ENCODE results near the gene STC2.
A peak's percentile ranks its signal among the peaks of the same experiment; 100 is the strongest.

Gene STC2

DNA sequence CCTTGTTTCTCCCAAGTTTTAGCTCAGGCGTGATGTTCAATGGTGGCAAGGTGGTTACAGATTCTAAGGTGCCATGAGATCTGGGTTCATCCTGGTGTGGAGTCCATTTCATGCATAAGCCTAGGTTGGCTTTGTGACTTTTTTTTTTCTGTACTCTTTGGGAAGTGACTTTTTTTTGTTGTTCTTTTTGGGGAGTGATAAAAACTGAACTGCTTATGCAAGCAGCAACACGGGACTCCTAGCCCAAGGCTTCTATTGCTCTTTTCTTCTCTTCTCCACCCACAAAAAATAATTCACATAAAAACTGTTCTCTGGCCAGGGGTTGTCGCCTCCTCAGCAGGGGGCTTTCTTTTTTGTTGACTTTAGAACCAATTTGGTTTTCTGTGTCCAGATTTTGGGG lies 15.4 kb downstream of the STC2 start:
- DNase-seq (ENCODE audit: low spot score): no peak

DNA sequence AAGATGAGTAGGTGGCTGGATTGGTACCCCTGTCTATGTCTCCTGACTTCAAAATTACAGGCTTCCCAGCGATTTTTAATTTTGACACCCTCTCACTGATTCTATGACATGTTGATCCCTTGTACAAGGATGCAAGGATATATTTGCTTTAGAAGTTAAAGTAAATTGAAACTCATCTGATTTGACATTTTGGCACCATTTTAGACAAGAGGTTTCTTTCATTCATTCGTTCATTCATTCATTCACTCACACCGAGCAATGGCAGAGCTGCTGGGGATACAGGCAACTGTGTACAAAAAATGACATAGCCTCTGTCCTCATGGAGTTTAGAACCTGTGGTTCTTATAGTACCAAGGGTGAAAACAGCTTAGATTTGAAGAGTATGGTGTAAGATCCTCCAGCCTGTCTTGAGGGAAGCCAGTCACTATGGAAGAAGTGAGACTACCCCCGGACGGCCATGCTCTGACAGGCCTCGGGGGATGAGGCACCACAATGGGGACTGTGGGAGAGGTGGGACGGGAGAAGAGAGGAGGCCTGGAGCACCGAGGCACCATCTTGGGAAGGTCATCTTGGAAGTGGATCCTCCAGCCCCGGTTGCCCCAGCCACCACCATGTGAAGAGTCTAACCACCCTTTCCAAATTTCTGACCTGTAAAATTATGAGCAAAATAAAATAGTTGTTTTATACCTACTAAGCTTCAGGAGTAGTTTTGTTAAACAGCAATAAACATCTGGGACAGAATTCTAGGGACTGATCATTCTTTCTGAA lies 16.2 kb downstream of the STC2 start:
- no peak for DNase-seq (ENCODE audit: low spot score)

DNA sequence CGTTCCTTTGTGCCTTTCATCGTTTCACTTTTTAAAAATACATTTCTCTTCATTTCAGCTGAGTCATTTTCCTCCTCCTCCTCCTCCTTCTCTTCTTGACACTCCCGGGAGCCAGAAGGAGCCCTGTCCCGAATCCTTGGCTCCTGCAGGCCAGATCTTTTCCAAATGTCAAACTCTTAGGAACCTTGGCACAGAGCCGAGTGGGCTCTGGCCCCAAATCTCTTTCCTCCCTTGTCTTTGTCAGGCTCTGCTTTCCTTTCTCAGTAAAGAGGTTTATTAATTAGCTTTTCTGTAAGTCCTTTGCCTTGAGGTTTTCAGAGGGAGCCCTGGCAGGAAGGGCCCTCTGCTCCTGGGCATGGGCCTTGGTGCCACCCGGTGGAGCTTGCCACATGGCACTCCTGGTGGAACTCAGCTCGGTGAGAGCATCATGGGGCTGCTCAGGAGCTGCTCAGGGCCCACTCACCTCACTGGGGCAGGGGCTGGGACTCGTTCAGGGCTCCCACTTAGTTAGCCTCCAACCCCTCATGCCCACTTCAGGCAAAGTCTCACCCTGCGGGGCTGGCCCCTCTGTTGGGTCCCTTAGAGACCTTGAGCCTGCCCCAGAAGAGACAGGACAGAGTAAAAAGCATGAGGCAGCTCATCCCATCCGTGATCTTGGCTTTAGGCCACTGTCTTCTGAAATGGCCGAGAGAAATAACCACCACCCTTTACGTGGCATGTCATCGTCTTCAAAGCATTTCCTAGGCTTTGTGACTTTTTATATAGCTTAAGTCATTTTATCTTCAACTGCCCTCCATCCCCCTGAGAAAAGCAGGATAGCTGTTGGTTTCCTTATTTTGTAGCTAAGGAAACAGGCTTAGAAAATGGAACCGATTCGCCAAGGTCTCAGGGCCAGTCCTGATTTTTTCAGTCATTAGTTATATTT lies 17.1 kb downstream of the STC2 start:
- peak; percentile 67 for DNase-seq (ENCODE audit: low spot score)

DNA sequence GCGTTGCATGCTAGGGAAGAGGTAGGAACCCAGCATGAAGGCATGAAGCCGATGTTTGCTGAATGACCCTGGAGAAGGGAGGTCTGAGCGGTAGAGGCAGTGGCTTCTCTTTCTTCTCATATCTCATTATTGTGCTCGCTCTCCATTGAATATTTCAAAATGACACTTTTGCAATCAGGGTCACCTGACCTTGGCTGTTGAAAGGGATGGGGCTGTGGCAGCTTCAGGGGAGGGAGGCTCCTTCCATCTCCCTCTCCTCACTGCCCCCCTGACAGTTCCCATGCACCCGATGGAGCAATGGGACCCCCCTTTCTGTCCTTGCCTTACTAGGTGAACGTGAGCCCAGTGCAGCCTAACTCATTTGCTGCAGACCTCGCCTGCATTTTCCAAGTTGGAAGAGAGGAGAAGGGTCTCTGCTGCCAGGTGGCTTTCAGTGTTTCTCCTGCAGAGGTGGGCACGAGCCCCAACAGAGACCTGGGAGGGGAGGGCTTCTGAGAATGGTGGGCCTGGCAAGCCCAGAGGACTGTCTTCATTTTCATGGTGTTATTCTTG lies 17.9 kb downstream of the STC2 start:
- DNase-seq (ENCODE audit: low spot score): no peak

DNA sequence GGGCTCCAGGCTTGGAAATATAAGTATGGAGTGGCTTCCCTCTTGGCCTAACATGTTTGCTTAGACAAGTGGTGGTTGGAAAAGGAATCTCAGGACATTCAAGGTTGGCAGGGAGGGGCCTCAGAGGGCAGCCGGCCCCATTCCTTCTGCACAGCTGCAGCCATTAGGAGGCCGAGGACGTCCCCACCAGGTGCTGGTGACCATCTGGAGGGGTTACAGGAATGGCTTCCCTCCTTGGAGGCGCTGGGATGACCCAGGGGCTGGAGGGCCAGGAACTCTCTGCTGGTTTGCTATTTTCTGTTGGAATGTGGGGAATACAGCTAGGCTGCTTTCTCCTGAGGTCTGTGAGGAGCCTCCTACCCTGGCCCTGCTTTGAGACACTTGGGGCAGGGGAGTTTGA lies 18.5 kb downstream of the STC2 start:
- no peak for DNase-seq (ENCODE audit: low spot score)

DNA sequence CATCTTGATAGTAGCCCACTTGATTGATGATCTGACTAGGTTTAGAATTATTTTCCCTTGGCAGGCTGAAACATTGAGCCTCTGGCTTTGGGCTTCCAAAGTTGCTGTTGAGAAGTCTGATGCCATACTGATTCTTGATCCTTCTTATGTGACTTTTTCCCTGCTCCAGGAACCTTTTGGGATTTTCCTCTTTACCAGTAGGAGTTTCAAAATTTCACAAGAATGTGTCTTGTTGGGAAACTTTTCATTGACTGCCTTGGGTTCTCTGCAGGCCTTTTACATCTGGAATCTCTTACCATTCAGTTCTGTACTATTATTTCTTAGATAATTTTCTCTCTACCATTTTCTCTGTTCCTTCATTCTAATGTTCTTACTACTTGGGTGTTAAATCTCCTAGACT lies 20.0 kb downstream of the STC2 start:
- no peak for DNase-seq (ENCODE audit: low spot score)

DNA sequence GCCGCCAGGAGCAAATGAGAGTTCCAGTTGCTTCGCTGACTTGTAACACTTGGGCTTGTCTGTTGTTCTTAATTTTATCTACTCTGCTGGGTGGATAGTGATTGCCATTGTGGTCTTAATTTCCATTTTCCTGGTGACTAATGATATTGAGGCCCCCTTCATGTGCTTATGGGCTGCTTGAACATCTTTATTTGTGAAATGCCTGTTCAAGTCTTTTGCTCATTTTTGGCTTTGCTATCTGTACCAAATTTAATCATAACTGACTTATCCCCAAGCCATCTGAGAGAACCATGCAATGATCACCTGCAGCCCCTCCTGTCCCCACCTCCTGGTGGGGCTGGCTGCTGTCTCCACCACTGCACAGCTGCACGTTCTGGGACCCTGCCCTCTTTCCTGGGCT lies 20.5 kb downstream of the STC2 start:
- no peak for DNase-seq (ENCODE audit: low spot score)

DNA sequence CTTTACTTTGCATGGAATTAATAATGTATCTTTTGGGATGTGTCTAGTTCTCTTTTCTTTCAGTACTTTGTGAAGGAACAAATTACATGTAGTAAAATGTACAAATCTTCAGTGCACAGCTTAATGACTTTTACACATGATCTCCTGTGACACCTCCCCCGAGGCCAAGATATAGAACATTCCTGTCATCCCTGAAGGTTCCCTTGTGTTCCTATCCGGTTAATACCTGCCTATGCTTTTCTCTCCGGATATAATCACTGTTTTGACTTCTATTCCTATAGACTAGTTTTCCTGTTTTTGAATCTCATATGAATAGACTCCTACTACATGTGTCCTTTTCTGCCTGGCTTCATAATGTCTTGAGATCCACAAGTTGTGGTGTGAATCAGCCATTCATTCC lies 21.5 kb downstream of the STC2 start:
- no peak for DNase-seq (ENCODE audit: low spot score)

DNA sequence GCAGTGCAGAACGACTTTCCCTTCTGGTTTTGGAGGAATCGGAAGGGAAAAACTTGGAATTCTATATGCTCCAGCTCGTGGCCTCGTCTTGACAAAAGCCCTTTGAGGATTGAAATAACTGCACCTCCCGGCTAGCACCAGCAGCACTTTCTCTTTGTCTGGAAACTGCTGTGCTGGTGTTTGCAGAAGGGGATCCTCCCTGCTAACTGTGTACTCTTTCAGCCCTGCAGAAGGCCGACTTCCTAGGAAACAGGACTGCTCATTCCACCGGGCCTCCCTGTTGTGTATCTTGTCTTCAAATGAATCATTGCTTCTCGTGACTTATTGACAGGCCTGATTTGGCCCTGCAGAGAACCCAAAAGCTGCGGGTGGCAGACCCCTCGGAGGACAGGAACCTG lies 23.6 kb downstream of the STC2 start:
- no peak for DNase-seq (ENCODE audit: low spot score)

DNA sequence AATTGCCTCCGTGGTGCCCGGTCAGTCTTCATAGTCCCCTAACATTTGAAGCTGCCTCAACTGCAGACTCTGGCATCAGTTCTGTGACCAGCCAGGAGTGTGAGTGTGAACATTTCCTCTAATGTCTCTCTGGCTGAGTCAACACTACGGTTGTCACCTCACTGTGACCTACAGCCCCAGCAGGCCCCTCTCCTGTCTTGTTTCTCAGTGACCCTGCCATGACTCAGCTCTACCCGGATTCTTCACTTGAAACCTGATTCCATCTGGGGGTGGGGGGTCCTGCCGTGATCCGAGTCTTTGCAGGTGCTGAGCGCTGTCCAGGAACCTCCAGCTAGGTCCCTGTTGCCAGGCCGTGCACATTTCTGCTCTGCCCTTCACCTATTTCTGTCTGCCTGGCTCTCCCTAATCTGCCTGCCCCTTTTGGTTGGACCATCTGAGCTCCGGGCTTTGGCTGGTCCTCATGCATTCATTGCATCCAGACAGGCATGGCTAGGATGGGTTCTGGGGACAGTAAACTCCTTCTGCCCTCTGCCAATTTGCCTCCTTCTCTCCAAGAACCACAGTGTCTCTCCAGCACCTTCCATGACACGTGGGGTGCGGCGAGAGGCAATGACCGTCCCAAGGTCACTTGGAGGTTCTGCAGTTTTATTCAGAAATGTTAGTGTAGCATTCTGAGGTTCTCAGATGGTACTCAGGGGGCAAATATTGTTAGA lies 24.2 kb downstream of the STC2 start:
- no peak for DNase-seq (ENCODE audit: low spot score)

DNA sequence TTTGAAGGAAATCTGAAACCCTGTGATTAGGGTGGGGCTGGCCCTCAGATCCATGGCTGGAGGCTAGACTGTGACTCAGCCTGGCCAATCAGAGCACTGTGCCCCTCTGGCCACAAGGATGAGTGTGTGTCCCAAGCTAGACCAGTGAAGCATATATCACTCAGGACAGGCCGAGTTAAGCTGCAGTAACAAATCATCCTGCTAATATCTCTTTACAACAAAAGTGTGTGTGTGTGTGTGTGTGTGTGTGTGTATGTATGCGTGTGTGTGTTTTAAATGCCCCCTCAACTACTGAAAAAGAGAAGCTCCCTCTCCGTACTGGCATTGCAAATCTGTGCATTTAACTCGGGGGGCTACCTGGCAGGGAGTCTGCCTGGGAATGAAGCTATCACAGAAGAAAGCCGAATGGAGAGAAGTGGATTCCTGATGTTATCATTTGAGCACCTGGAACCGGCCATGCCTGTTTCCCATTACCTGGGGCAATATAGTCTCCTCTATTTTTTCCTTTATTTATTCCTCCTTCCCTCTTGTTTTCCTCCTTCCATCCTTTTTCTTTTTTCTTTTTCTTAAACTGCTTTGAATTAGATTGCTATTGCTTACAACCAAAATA lies 25.6 kb downstream of the STC2 start:
- peak; percentile 92 for DNase-seq (ENCODE audit: low spot score)

DNA sequence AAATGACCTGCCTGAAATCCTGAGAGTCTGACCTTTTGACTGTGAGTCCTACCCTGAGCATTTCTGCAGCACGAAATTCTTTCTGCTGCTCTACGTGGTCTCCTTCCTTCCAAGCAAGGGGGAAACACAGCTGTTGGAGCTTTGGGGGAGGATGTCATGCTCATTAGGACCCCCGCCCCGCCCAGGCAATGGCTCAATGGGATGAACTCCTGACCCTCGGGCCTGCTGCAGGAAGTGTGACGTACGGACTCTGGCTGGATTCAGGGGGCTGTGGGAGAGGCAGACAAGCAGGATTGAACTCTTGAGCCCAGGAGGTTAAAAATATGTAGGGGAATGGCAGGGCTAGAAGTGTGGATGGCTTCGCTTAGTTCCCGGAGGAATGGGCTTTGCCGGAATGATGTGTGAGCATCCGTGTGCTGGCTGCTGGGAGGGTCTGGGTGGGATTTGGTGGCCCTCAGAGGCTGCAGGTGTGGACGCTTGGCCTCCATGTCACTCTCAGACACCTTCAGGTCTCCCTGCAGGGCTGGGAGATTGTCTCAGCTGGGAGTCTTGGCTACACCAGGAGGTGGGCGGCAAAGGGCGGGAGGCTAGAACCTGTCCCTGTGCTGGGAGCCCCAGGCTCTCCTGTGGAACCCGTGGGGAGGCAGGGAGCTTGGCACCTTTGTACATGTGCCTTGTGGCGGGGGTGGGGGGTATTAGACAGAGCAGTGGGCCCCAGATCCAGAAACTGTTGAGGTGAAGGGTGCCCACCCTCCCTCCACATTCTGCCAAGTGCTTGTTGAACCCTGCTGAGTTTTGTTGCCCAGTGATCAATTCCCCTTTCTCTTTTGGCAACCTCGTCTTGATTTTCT lies 26.3 kb downstream of the STC2 start:
- no peak for DNase-seq (ENCODE audit: low spot score)

DNA sequence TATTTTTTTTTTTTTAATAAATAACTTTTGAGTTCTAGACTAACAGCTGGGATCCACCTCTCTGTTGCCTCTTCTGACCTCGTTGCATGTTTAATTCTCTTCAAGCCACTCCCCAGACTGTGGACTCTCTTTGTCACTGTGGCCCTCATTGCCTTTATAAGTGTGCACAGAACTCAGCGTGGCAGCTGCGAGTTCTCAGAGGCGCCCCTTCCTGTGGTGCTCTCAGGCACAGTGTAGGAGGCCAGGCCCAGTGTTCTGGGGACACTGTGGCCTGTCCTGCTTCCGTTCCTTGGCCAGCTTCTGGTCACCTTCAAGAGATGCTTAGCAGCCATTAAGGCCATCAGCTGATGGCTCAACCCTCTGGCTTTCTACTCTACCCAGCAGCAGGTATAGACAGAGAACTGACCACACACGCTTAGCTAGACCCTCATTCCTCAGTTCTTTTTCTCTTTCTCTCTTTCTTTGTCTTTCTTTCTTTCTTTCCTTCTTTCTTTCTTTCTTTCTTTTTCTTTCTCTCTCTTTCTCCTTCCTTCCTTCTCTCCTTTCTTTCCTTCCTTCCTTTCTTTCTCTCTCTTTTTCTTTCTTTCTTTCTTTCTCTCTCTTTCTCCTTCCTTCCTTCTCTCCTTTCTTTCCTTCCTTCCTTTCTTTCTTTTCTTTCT lies 27.7 kb downstream of the STC2 start:
- no peak for DNase-seq (ENCODE audit: low spot score)

DNA sequence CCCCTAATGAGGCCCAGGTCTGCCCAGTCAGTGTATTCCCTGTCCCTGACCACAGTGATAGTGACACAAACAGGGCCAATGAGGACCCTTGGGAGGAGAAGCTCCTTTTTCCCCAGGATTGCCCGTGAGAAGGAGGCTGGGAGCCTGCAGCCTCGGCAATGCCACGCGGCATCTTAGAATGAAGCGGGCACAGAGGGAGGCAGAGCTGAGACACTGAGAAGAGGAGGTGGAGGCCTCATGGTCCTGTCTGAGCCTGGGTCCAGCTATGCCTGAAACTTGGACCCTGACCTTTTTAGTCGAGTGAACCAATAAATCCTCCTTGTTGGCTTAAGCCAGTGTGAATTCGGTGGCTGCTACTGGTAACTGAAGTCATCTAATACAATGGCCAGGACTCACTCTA lies 28.4 kb downstream of the STC2 start:
- no peak for DNase-seq (ENCODE audit: low spot score)

DNA sequence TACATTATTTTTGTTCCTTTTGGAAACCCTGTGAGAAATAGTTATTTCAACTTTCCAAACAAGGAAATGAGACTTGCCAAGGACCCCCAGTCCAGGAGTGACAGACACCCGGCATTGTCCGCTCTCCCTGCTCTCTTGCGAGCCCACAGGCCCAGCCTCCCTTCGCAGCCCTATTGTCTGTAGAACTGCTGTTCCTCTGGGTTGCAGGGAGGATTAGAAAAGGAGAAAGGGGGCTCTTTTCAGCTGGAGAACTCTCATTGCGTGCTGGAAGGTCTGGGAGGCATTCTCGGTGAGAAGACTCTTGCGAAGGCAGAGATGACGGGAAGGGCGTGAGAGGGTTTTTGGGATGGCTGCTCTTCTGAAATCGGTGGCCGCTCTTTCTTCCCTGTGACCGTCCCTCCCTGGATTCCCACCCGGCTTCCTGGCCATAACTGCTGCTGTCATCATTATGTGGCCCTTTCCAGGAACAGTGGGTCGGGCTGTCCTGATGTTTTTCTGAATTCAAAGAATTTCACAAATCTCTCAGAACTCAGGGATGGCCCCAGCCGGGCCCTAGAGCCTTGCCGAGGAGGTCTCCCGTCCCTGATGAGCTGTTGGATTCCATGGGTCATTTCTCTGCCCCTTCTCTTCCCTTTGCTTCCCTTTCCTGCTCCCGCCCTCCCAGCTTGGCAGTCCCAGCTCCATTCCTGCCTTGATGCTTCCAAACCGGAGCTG lies 29.8 kb downstream of the STC2 start:
- no peak for DNase-seq (ENCODE audit: low spot score)

DNA sequence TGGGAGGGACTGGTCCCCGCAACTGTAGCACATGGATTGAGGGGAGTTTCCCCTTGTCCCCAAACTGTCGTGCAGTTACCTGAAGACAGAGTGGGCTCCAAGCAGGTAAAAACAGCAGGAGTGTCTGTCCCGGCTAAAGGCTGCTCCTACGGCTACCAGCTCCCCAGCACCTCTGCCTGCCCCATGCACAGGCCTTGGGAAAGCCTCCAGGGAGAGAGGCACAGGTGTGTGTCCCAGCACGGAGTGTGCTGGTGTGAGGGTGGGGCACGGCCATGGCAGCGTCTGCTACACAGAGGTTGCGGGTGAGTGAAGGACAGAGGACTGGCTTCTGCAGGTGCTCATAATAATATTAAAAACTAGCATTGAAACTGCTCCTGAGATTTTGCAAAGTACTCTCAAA lies 30.4 kb downstream of the STC2 start:
- no peak for DNase-seq (ENCODE audit: low spot score)

DNA sequence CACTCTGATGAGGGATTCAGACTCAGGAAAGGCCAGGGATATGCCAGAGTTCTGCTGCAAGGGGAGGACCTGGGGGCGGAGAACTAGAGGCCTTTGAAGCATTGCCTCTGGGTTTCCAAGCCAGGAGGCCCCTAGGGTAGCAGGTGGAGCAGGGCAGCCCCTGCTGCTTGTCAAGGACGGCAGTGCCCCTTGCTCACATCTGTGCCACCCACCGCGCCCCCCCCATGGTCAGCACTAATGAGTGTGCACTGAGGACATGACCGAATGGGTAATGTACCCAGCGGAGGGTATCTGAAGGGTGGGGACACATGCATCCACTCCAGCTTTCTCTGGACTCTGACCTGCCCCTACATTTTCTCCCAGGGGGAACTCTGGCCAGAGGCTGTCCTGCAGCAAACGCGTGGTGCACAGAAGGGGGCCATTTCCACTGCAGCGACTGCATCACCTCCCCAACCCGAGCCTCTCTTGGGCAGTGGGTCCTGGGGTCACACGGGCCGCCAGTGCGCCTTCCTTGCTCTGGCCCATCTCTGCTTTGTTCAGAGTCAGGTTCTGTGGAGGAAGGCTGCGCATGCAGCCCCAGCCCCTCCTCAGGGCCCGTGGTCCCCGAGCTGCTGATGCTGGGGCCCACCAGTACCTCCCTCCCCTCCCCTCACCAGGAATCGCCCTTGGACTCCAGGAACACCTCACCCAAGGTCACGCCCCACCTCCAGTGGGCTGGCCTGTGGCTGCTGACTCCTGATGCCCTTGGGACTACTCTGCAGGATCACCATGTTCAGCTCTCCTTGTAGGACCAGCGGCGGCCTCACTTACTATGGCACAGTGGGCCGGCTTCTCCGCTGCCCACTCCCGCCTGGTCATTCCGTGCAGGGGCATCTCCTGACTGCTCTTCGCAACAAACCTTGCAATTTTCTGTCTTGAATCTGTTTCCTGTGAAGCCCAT lies 31.2 kb downstream of the STC2 start:
- no peak for DNase-seq (ENCODE audit: low spot score)

DNA sequence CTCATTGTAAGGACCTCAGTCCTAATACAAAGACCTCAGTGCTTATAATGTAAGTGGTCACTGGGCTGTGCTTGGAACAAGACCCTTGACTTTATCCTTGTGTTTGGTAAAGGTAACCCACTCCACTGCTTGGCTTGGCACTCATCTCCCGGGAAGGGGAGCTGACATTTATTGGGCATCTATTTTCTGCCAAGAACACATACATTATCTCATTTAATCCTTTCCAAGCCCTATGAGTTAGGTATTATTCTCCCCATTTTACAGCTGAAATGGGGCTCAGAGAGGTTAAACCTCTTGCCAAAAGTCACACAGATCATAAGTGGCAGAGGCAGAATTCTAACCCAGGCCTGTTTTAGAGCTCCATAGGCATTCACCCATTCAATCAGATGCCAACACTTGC lies 32.4 kb downstream of the STC2 start:
- no peak for DNase-seq (ENCODE audit: low spot score)
